22Rv1 (cell line): ENCODE results near the gene SLC6A1.

ENCODE experiments used
- CTCF ChIP-seq: fragments of 450-650 bp; IDR thresholded peaks from 2 replicates; pipeline ENCODE4 v1.5.1; 2017; ENCODE audit warnings: mild to moderate bottlenecking
- ZFX ChIP-seq: fragments of 450-650 bp; IDR thresholded peaks from 2 replicates; pipeline ENCODE4 v1.6.1; 2017; ENCODE audit warnings: antibody characterized with exemption, borderline replicate concordance

GRCh38 chr3:11084098-11084497 is 91.5 kb downstream of the SLC6A1 start:
- no peak for TF ChIP-seq CTCF
- TF ChIP-seq ZFX: no peak
